NCI-H526 treated with DMSO at 0.1 percent for 48 hours (cell line): ENCODE results near the gene SDC3.

ENCODE experiments used
- DNase-seq: peaks from one replicate; lab custom pipeline; 2025; lab: John Stamatoyannopoulos, UW

Gene SDC3

DNA sequence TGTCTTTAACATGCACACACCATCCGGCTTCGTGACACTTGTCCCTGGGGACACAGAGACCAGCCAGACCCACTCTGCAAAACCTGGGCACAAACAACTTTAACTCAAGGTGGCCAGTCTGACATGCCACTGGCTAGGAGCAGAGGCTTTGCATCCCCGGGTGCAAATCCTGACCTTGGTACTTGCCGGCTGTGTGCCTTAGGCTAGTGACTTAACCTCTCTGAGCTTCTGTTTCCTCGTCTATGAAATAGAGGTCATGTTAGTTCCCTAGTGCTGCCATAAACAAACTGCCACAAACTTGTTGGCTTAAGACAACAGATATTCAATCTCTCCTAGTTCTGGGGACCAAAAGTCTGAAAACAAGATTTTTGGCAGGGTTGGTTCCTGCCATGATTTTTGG, 60.4 kb downstream of the SDC3 start:
- DNase-seq, result no peak

DNA sequence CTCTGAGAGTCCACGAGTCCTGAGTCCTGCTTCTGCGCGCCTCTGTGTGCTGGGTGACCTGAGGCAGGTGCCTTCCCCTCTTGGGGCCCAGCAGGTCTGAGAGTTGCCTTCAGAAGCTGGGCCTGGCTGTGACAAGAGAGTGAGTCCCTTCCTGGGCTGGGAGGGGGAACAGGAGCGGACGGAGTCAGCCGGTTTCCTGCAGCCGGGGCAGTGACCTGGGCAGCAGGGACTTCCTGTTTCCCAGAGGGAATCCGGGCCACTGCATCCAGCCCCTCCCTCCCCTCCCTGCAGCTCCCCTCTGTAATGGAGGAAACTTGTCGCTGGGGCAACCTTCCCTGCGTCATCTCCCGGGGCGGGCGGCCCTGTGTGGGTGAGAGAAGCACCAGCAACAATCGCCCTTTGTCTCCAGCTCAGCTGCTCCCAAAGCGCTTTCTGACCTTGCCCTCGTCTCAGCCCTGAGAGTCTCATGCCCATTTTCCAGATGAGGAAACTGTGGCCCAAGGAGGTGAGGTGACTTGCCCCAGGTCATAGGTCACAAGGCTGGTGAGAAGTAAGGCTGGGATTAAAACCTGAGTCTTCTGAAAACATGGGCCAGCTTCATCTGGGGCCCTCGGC, 61.1 kb downstream of the SDC3 start:
- DNase-seq, result peak; percentile 38

DNA sequence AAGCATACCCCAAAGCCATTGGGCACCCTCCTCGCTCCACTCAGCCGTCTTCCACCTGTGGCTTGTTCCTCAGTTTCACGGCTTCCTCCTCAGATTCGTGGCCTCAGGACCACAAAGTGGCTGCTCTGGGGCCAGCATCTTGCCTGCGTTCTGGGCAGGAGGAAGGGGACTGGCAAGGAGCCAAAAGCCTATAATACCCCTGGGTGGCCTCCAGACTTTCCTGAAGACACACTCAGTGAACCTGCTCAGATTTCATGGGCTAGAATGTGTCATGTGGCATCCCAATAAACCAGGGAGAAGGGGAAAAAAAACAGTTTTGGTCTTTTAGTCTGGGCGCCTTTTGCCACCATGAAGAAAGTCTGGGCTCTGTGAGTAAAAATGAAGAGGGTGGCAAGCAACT, 62.0 kb downstream of the SDC3 start:
- DNase-seq, result no peak

DNA sequence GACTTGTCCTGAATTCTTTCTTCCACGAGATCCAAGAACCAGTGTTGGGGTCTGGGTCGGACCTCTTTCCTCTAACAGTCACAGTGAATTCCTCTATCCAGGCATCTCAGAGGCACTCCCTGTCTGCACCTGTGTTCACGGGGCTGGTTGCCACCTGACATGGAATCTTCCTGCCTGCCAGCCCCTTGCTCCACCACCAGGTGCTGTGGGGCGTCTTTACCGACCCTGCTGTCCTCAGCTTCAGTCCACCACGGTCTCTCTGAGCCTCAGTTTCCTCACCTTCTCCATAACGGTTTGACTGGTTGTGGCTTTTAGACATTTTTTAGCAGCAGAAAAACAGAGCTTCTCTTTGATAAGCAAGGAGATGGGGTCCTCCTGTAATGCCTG, 62.7 kb downstream of the SDC3 start:
- DNase-seq, result peak; percentile 1

DNA sequence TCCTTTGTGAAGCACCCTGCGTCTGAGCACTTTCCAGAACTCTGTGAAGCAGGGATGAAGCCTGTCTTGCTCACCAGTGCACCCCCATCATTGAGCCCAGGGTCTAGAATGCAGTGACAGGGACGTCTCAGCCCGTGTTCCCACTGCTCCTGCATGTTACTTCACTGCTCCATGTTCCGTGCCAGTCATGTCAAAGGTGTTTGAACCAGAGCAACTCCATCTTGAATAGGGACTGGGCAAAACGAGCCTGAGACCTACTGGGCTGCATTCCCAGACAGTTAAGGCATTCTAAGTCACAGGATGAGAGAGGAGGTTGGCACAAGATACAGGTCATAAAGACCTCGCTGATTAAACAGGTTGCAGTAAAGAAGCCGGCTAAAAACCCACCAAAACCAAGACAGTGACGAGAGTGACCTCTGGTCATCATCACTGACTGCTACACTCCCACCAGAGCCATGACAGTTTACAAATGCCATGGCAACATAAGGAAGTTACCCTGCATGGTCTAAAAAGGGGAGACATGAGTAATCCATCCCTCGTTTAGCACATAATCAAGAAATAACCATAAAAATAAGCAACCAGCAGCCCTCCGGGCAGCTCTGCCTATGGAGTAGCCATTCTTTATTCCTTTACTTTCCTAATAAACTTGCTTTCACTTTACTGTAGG, 63.2 kb downstream of the SDC3 start:
- no peak for DNase-seq

DNA sequence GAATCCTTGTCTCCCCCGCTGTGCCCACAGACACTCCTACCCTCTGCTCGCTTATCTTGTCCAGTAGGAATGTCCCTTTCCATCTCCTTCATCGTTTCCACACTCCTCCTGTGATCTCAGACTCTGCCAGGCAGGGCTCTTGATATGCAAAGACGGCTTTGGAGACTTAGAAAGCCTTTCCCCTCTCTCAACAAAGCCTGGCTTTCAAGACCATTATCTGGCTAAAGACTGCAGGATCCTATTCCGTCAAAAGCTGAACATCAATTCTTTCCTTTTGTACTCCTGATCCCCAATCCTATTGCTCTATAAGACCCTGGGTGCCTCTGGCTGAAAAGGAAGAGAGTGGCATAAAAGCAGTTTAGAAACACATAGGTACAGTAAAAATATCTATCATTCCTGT, 63.9 kb downstream of the SDC3 start:
- DNase-seq, result no peak

DNA sequence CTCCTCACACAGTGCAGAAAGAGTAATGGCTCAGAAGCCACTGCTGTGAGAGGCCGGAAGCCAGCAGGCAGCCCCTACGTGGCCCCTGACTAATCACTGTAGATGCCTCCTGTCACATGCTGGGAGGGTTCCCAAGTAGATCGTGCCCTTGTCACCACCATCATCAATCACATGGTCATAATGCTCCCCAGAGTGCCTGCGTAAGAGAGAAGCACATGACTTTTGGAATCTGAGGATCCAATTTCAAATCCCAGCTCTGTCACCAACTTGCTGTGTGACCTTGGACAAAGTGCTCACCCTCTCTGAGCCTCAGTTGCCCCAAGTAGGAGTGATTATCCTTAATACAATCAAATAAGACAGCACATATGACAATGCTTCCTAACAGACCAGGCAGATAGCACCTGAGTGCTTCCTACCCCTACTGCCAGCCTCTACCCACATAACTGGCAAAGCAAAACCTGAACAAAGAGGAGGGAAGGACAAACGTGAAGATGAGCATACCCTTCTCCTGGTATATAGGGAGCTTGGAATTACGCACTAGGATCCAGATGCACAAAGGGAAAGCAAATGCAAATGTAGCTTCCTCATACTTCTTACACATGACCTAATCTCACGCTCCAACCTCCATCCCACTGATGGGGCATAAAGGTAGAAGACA, 65.7 kb downstream of the SDC3 start:
- DNase-seq, result no peak

DNA sequence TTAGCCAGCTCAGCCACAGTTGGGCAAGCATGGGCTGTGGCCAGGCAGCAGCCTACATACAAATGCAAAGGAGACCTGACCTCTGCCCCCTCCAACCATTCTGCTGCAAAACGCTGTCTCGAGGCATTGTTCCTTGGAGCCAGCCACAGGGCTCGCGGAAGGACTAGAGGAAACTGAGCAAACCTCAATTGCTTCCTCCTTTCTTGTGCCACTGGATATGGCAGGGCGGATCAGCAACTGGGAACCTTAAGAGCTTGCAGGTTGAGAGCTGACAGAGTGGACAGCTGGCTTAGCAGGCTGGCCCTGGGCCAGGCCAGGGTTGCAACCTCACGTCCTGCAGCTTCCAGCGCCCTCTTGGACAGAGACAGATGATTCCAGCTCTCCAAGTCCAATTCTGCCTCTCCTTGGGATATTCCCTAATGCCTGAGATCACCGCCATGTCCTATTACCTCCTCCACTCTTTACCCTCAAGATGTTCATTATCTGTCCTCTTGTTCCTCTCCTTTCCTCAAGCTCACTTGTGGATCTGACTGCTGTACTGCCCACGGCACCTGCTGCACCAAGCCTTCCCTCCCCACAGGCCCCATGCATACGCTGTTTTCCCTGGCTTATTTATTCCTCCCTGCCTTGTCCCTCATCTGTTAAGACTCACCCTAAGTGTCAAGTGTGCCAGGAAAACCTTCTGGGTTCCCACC, 67.5 kb downstream of the SDC3 start:
- DNase-seq, result no peak

DNA sequence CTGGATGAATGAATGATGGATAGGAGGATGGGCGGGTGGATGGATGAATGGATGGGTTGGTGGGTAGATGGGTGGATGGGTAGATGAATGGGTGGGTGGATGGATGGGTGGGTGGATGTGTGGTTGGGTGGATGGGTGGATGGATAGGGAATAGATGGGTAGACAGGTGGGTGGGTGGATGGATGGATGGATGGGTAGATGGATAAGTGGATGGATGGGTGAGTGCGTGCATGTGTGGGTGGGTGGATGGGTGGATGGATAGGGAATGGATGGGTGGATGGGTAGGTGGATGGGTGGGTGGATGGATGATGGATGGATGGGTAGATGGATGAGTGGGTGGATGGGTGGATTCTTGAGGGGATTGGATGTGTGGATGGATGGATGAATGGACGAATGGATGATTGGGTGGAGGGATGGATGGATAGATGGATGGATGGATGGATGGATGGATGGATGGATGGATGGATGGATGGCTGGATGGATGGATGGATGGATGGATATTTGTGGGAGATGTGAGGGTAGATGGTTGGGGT, 68.7 kb downstream of the SDC3 start:
- no peak for DNase-seq

DNA sequence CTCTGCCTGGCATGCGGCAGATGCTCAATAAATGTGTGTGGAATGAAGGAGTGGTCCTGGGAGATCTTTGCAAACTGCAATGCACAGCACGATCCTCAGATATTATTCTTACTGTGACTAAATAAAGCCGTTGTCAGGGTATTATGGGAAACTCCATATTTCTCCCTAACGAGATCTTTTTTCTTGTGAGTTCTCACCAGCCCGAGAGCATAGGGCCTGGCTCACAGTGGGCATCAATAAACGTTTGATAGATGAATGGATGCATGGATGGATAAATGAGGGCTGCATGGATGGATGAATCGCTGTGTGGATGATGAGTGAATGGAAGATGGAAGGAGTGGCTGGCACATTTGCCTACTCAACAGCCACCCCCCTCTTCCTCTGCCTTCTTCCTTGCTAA, 69.6 kb downstream of the SDC3 start:
- no peak for DNase-seq

DNA sequence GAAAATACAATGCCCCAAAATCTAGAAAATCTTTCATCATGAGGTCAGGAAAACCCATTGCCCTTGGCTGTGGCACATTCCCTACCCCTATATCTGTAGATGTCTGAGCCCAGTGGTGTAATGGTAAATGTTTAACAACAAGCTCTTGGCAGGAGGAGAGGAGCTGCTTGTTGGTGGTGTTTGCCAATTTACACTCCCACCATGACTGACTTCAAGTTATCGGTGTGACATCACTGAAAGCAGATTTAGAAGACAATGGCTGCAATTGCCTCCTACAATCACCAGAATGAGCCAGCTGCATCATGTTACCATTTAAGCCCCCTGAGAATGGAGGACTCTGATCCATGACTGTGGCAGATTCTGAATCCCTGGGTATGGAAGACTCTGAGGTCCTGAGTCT, 70.9 kb downstream of the SDC3 start:
- DNase-seq, result no peak

DNA sequence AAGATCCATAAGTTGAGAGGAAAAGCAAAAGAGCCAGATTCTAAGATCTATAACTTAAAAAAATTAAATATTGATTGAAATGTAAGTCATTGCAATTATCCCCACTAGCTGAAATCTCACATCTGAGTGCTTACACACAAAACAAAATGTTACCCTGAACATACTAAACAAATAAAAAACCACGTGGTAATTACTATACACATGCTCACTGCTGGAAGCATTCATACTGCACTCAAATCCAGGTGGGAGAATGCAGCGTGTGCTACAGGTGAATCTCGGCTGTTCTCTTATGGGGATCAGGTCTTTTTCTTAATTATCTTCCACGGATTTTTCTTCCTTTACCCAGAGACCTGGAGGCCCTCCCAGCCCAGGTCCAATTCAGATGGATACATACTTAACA, 74.3 kb downstream of the SDC3 start:
- no peak for DNase-seq

DNA sequence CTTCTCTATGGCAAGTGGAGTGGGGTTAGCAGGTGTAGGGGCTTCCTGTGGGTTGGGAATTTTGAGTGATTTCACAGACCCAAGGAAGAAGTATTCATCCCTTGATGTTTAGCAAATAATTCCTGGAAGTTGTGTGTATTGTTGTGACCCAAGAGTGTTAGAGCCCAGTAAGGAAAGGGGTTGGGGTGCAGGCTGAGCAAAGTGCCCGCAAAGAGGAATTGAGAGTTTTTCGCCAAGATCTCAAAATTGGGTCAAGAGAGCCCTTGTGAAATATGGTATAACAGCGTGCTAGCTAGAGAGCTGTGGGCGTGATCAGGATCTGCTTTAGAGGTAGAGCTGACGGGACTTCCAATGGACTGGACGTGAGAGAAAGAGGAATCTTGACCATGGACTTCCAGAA, 78.0 kb downstream of the SDC3 start:
- no peak for DNase-seq

DNA sequence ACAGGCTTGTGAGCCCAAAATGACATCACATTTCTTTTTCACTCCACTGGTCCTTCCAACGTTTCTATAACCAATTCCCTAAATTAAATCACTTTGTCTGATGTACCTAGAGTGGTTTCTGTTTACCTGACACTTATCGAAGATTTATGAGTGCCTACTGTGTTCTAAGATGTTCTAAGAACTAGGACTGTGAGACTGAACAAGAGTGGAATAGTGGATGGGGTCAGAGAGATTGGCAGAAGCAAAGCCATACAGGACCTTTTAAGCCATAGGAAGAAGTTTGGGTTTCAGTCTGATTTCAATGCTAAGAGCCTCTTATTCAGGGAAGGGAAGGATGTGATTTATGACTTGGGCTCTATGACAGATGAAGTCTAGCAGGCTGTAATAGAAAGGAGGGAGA, 78.7 kb downstream of the SDC3 start:
- DNase-seq, result no peak

DNA sequence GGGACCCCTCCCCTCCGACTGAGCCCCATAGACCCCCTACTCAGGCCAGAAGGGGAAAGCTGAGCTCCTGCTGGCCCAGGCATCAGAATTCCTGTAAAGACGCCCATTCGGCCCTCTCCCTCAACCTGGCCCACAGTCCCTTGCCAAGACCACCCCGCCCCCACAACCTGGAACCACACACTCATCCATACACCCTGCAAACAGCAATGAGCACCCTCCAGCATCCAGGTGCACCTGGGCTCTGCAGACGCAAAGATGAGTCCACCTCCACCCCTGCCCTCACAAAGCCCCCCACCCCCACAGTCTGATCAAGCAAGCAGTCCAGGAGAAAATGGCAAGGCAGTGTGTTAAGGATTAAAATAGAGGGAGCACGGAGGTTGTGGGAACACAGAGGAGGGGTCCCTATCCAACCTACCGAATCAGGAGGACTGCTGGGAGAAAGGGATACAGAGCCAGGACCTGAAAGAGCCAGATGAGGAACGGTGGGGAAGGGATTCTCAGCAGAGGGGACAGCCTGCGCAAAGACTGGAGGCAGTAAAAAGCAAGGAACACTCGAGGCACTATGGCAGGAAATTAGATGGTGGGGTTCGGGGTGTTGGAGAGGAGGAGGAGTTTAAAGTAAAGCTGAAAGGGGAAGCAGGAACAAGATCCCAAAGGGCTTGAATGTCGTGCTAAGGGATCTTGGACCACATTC, 83.7 kb downstream of the SDC3 start:
- no peak for DNase-seq

DNA sequence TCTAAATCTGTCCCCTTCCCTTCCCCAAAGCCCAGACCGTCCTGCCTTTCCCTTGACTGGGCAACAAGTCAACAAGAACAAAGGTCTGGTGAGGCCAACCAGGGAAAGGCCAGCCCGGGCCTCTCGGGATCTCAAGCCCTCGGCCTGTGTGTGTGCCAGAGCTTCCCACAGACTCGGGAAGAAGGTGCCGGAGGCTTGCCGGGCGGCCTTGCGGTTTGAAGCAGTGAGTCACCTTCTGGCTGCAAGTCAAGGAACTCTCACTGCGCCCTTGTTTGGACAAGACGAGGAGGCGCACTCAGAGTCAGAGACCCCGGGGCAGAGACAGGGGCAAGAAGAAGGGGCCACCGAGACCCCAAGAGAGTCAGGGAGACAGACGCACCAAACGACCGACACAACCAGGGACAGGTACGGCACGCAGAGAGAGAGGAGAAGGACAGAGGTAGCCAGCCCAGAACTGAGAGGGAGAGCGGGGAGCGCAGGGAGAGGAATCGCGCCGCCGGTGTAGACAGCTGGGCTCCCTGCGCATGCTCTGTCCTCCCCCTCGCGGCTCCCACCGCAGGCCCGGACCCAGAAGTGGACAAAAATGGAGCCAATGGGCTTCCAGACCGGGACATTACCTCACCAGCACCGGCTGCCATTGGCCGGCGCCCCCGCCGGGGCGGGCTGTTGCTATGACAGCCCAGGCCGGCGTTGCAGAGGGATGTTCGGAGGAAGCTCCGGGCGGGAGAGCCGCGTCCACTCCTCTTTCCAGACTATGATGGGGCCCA, 84.4 kb downstream of the SDC3 start:
- peak; percentile 82 for DNase-seq

DNA sequence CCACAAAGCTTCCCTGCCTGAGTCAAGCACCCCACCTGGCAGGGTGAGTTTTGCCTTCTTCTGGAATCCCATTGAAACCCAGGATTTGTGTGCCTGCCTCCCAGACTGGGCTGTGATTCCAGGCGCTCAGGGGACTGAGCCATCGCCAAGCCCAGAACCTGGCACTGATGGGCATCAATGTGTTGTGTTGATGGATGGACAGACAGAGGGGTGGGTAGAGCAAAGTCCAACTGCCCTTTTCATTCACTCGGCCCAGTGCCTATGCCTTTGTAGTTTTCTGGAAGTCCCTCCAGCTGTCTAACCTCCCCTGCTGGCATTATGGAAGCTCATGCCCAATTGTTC, 85.0 kb downstream of the SDC3 start:
- no peak for DNase-seq

DNA sequence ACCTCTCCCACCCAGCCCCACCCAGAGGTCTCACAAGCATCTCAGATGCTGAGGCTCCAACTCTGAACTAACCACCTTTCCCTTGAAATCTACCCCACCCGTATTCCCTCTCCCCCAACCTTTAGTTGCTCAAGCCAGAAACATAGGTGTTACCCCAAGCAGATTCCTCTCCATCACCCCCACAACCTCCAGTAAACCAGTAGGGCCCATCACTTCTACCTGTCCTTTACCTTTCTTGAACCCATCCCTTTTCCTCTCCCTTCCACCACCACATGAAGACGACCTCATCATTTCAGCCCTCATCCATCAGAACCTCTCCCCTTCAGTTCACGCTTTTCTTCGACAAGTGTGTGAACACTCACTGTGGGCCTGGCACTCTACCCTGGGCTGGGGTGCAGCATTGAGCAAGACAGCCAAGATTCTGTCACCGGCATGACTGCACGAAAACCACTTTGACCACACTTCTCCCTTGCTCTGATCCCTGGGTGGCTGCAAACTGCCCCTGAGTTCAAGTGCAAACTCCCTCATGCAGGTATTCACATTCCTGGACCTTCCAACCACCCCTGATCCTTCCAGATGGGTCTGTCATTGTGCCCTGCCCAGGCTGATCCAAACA, 85.5 kb downstream of the SDC3 start:
- no peak for DNase-seq

DNA sequence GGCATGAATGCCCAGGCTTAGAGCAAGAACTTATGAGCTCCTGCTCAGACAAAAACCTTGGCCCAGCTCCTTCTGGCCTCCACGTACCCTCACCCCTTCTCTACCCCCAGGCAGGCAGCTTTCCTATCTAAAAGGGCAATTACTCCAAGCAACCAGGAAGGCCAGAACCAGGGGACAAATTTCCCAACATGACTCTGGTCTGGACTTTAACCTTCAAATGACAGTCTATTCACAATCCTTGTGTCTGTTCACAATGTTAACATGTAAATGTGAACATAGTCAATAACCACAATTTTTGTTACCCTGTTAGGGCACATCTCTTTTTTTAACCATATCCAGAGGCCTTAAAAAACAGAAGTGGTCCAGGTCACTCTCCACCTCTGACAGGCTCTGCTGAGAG, 86.6 kb downstream of the SDC3 start:
- DNase-seq, result no peak

DNA sequence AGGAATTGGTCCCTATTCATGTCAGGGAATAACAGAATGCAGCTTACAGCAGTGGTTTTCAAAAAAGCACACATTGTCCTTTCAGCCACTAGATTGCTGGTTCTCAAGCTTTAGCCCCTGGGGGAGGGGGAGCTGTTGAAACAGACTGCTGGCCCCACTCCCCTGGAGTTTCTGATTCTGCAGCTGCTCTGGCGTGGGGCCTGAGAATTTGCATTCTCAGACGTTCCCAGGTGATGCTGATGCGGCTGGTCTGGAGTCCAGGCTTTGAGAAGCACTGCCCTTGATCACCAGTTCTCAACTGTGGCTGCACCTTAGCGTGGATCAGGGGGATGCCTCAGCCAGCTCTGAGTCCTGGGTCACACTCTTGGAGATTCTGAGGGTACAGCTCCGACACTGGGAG, 88.3 kb downstream of the SDC3 start:
- DNase-seq, result no peak
